Breast epithelium (tissue), 4 donors: Measurements from ENCODE around the gene BIN1. TPM values are rescaled to one million over a fixed set of nuclear protein-coding genes. Genes with fewer than 3 reads are reported as not detected.
A peak's percentile ranks its signal among the peaks of the same experiment; 100 is the strongest.

ENCODE experiments used
- DNase-seq, 2 donors: peaks; one replicate each; pipeline ENCODE4 v3.0.0-alpha.2; 2019; ENCODE audit warnings: low spot score in 2 of 2
- H3K27ac ChIP-seq, 2 donors: fragments of 200-600 bp; sonication (generic) in 1 of 2; one replicate each; pipeline ENCODE4 v1.5.1; 2016 to 2019; ENCODE audit warnings: mild to moderate bottlenecking in 1 of 2
- H3K27me3 ChIP-seq, 2 donors: fragments of 200-600 bp; sonication (generic) in 1 of 2; one replicate each; pipeline versions ENCODE4 v1.5.1 to v1.6.0; 2017 to 2019; ENCODE audit warnings: control low read depth in 1 of 2, mild to moderate bottlenecking in 1 of 2
- H3K36me3 ChIP-seq: fragments of 200-600 bp; one replicate; pipeline ENCODE4 v1.5.1; 2019
- H3K4me1 ChIP-seq, 2 donors: fragments of 200-600 bp; sonication (generic); one replicate each; pipeline ENCODE4 v1.5.1; 2016 to 2019; ENCODE audit warnings: control low read depth in 1 of 2
- H3K4me3 ChIP-seq, 3 donors: fragments of 200-600 bp; sonication (generic); 1 replicate in 2 of 3; 2 replicates in 1 of 3; pipeline ENCODE4 v1.5.1; 2016 to 2019; ENCODE audit warnings: mild to moderate bottlenecking in 3 of 3, moderate library complexity in 2 of 3
- H3K9me3 ChIP-seq, 2 donors: fragments of 200-600 bp; sonication (generic) in 1 of 2; one replicate each; pipeline ENCODE4 v1.5.1; 2016 to 2019; ENCODE audit warnings: control low read depth in 1 of 2
- CTCF ChIP-seq, 3 donors: fragments of 450-650 bp; IDR thresholded peaks; one replicate each; pipeline ENCODE4 v1.5.1; 2016 to 2017; ENCODE audit warnings: antibody characterized with exemption in 3 of 3, mild to moderate bottlenecking in 3 of 3, moderate library complexity in 3 of 3
- POLR2A ChIP-seq: fragments of 450-650 bp; IDR thresholded peaks from one replicate; pipeline ENCODE4 v1.6.1; 2016; ENCODE audit warnings: antibody characterized with exemption, mild to moderate bottlenecking, moderate library complexity
- POLR2AphosphoS5 ChIP-seq, 3 donors: sonication (generic); formaldehyde crosslinking; IDR thresholded peaks; one replicate each; pipeline ENCODE4 v1.6.1; 2017; ENCODE audit warnings: antibody characterized with exemption in 3 of 3
- intact Hi-C: fragments of 100-400 bp; cut with DNase I; formaldehyde crosslinking; loops from one replicate; pipeline ENCODE4 v1.15.1; 2023; ENCODE audit warnings: low total_unique reads
- total RNA-seq, 3 donors: library from RNA; depleted of rRNA; stranded (reverse); fragments of >200 nt; gene quantifications; one replicate each; pipeline ENCODE4 v1.1.0, GENCODE V29; 2016

The BIN1 gene
- total RNA-seq, 3 donors from 2014 or later, result 30.1 to 74.4 (median 59.3) TPM

GRCh38 chr2:127101756-127102477 lies 5.0 kb downstream of the BIN1 start:
- Histone ChIP-seq H3K4me1 (no peaks in the 10 kb centered on the region), H3K9me3 (no peaks in the 10 kb centered on the region), H3K36me3 (no peaks in the 10 kb centered on the region), H3K4me3 (no peak overlapping the region), H3K27ac (no peak overlapping the region), H3K27me3 (no peaks in the 10 kb centered on the region)
- intact Hi-C loops, result no loop called here
- DNase-seq, result no peak
- TF ChIP-seq CTCF (IDR thresholded peaks at IDR 0.05) (no peak), POLR2AphosphoS5 (IDR thresholded peaks at IDR 0.05) (no peak), POLR2A (no peak)

DNA sequence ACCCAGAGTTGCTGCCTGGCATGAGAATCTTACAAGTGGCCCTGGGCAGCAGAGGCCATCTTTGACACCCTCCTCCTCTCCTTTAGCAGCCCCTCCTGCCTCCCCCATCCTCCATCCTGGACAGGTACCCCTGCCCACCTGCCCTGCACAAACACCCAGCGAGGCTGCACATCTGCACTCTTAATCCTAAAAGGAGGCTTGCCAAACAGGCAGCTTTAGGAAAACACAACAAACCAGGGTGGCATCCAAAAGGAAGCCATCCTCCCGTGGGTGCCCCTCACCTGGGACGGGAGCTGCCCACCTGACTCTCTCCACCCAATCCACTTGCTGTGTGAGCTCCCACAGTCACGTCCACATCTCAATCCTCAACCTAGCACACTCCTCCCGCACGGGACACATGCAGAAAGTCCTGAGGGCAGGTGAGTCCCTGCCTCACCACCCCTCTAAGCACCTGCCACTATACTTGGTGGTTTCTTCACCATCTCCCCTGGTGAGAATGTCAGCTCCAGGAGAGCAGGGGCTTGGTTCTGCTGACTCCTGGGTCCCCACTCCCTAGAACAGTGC lies 5.8 kb downstream of the BIN1 start:
- intact Hi-C loops, result no loop called here
- peak overlapping the region in 1 of 2 donors; percentile 26 for H3K27ac ChIP-seq
- no peak for DNase-seq
- TF ChIP-seq CTCF (IDR thresholded peaks at IDR 0.05), result no peak
- TF ChIP-seq POLR2A, result no peak
- no peak for TF ChIP-seq POLR2AphosphoS5 (IDR thresholded peaks at IDR 0.05)
- no peaks in the 10 kb centered on the region for H3K4me1 ChIP-seq
- no peaks in the 10 kb centered on the region for H3K27me3 ChIP-seq
- H3K36me3 ChIP-seq, result no peaks in the 10 kb centered on the region
- no peaks in the 10 kb centered on the region for H3K9me3 ChIP-seq
- H3K4me3 ChIP-seq, result no peak overlapping the region

DNA sequence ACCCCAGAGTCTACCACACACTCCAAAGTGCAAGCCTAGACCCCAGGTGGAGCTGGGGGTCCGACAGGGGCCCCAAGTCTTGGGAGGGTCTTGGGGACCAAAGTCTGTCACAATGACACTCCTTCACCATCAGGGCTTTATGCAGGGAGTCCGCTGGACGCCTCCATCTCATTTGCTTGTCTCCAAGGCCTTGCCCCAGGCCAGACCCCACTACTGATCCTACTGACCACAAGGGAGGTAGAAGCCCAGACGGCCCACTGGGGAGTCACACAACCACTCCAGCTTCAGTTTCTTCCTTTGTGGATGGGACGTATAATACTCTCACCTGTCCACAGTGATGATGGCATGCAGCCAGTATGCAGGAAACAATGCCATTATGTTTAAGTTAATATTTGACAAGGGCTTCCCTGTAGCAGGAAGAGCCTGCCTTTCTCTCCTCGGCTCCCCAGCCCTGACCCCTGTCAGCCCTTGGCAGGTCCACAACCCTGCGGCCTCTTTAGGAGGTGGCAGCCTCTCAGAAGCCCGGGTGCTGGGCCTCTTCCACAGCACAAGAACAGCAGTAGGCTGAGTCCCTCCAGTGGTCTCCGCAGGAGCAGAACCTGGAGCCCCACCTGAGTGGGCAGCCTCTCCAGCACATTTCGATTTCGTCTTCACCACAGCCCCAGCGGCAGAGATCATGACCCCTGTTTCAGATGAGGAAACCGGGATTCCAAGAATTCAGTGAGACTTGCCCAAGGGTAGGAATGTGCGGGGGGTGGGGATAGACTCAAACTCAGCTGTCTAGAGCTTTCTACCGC lies 6.5 kb downstream of the BIN1 start:
- H3K27me3 ChIP-seq, result no peaks in the 10 kb centered on the region
- H3K9me3 ChIP-seq, result no peaks in the 10 kb centered on the region
- H3K36me3 ChIP-seq, result no peaks in the 10 kb centered on the region
- peak overlapping the region in 1 of 2 donors; percentile 26 for H3K27ac ChIP-seq
- H3K4me3 ChIP-seq, result no peak overlapping the region
- intact Hi-C loops, result no loop called here
- TF ChIP-seq CTCF (IDR thresholded peaks at IDR 0.05), result no peak
- TF ChIP-seq POLR2A, result no peak
- no peak for TF ChIP-seq POLR2AphosphoS5 (IDR thresholded peaks at IDR 0.05)
- no peaks in the 10 kb centered on the region for H3K4me1 ChIP-seq
- DNase-seq, result no peak

GRCh38 chr2:127098711-127099110 lies 8.2 kb downstream of the BIN1 start:
- Histone ChIP-seq H3K4me1 (no peaks in the 10 kb centered on the region), H3K4me3 (no peak overlapping the region), H3K27ac (peak overlapping the region in 1 of 2 donors; percentile 66), H3K9me3 (no peaks in the 10 kb centered on the region), H3K36me3 (no peaks in the 10 kb centered on the region), H3K27me3 (no peaks in the 10 kb centered on the region)
- TF ChIP-seq POLR2AphosphoS5 (IDR thresholded peaks at IDR 0.05) (no peak), POLR2A (no peak)
- intact Hi-C loops, result no loop called here
- DNase-seq, result no peak

DNA sequence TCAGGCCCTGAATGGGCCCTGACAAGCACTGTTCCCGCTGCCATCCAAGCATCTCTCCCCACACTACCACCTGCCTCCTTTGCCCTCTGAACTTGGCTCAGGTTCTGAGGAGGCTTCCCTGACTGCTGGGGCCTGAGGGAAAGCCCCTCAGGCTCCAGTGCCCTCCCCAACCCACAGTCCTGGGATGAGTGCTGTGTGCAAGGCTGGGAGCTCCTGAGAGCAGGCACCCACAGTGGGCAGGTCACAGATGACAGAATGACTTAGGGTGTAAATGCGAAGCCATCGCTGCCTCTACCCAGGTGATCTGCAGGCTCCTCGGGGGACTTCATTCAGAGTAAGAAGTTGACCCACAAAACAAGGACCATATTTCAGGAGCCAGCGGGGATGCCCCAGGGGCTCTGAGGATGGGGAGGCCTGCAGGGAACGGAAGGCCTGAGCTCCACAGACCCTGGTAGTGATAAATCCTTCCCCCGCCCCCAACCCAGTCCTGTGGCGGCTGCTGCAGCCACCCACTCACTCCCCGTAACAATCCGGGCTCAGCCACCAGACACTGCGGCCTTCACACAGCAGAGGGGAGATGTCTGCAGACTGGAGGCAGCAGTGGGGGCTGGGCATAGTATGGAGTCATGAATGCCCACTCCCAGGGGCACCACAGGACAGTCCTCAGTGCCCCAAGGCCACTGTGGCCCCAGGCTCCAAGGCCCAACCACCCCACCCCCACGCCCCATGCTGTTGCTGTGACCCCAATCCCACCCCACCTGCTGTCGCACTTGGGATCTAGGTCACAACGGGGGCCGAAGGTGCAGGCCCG lies 8.9 kb downstream of the BIN1 start:
- Histone ChIP-seq H3K9me3 (no peaks in the 10 kb centered on the region), H3K4me1 (no peaks in the 10 kb centered on the region), H3K27me3 (no peaks in the 10 kb centered on the region), H3K36me3 (no peaks in the 10 kb centered on the region), H3K27ac (peak overlapping the region in 1 of 2 donors; percentile 66), H3K4me3 (no peak overlapping the region)
- DNase-seq, result no peak
- intact Hi-C loops, result no loop called here
- TF ChIP-seq POLR2AphosphoS5 (IDR thresholded peaks at IDR 0.05), result no peak
- no peak for TF ChIP-seq POLR2A
- no peak for TF ChIP-seq CTCF (IDR thresholded peaks at IDR 0.05)
